ENCODE data around the gene RAPGEF3.

RAPGEF3 gene

GRCh38 chr12:47757364-47757839 is 1.3 kb downstream of the RAPGEF3 start:
- peak overlapping the region; percentile 94 for H3K27ac ChIP-seq

GRCh38 chr12:47755655-47756562 is 2.8 kb downstream of the RAPGEF3 start:
- Histone ChIP-seq H3K4me2 (ENCODE audit: low read length) (peak overlapping the region; percentile 3), H3K9me3 (ENCODE audit: control insufficient read depth, low read length) (no peaks in the 10 kb centered on the region), H3K27me3 (ENCODE audit: control insufficient read depth, insufficient read depth, low read length) (no peaks in the 10 kb centered on the region), H2AFZ (peak overlapping the region; percentile 35), H3K9ac (no peak overlapping the region), H3K36me3 (ENCODE audit: control insufficient read depth, insufficient read depth, low read length) (no peaks in the 10 kb centered on the region), H3K27ac (peak overlapping the region; percentile 94), H3K4me3 (ENCODE audit: low read depth, low read length) (peak overlapping the region; percentile 18), H3K79me2 (peaks cover 36% of the 10 kb centered on the region), H3K4me1 (peaks cover 56% of the 10 kb centered on the region)
- no peak for TF ChIP-seq CTCF (IDR thresholded peaks at IDR 0.05)

More at GRCh38 chr12:47757364-47757839, 1.3 kb downstream of the RAPGEF3 start:
- Histone ChIP-seq H3K9ac (peak overlapping the region; percentile 78), H3K27me3 (ENCODE audit: control insufficient read depth, insufficient read depth, low read length) (no peaks in the 10 kb centered on the region), H3K36me3 (ENCODE audit: control insufficient read depth, insufficient read depth, low read length) (no peaks in the 10 kb centered on the region), H3K9me3 (ENCODE audit: control insufficient read depth, low read length) (no peaks in the 10 kb centered on the region), H3K79me2 (peaks cover 32% of the 10 kb centered on the region), H3K4me3 (ENCODE audit: low read depth, low read length) (peak overlapping the region; percentile 68), H3K4me1 (peaks cover 65% of the 10 kb centered on the region), H2AFZ (peak overlapping the region; percentile 91), H3K4me2 (ENCODE audit: low read length) (peak overlapping the region; percentile 87)
- no peak for TF ChIP-seq CTCF (IDR thresholded peaks at IDR 0.05)

- Histone ChIP-seq H3K4me1 (peaks cover 59% of the 10 kb centered on the region), H3K27me3 (ENCODE audit: control insufficient read depth, insufficient read depth, low read length) (no peaks in the 10 kb centered on the region), H3K79me2 (peaks cover 36% of the 10 kb centered on the region), H3K4me2 (ENCODE audit: low read length) (no peak overlapping the region), H3K36me3 (ENCODE audit: control insufficient read depth, insufficient read depth, low read length) (no peaks in the 10 kb centered on the region), H3K9me3 (ENCODE audit: control insufficient read depth, low read length) (no peaks in the 10 kb centered on the region), H2AFZ (no peak overlapping the region), H3K4me3 (ENCODE audit: low read depth, low read length) (no peak overlapping the region), H3K27ac (peak overlapping the region; percentile 94), H3K9ac (no peak overlapping the region)
- TF ChIP-seq CTCF (IDR thresholded peaks at IDR 0.05) = no peak
Observed at GRCh38 chr12:47754881-47755280, 3.8 kb downstream of the RAPGEF3 start.

GRCh38 chr12:47754126-47754525 is 4.6 kb downstream of the RAPGEF3 start:
- Histone ChIP-seq H3K4me1 (peaks cover 62% of the 10 kb centered on the region), H3K27ac (peak overlapping the region; percentile 94), H3K27me3 (ENCODE audit: control insufficient read depth, insufficient read depth, low read length) (no peaks in the 10 kb centered on the region), H3K9me3 (ENCODE audit: control insufficient read depth, low read length) (no peaks in the 10 kb centered on the region), H3K4me3 (ENCODE audit: low read depth, low read length) (no peak overlapping the region), H3K4me2 (ENCODE audit: low read length) (peak overlapping the region; percentile 10), H3K79me2 (peaks cover 36% of the 10 kb centered on the region), H2AFZ (peak overlapping the region; percentile 35), H3K9ac (no peak overlapping the region), H3K36me3 (ENCODE audit: control insufficient read depth, insufficient read depth, low read length) (no peaks in the 10 kb centered on the region)
- TF ChIP-seq CTCF (IDR thresholded peaks at IDR 0.05) = no peak

Measured in parathyroid adenoma (tissue), 2 donors.